Suprapubic skin (tissue), 2 donors: ENCODE measurements around the gene SMC6.

Experiments
- EP300 ChIP-seq: sonication (generic); formaldehyde crosslinking; IDR thresholded peaks from one replicate; pipeline ENCODE4 v1.6.1; 2017; ENCODE audit warnings: antibody characterized with exemption
- POLR2A ChIP-seq, 2 donors: fragments of 450-650 bp; IDR thresholded peaks; one replicate each; pipeline ENCODE4 v1.6.1; 2017; ENCODE audit warnings: antibody characterized with exemption in 2 of 2, mild to moderate bottlenecking in 2 of 2, moderate library complexity in 2 of 2

DNA sequence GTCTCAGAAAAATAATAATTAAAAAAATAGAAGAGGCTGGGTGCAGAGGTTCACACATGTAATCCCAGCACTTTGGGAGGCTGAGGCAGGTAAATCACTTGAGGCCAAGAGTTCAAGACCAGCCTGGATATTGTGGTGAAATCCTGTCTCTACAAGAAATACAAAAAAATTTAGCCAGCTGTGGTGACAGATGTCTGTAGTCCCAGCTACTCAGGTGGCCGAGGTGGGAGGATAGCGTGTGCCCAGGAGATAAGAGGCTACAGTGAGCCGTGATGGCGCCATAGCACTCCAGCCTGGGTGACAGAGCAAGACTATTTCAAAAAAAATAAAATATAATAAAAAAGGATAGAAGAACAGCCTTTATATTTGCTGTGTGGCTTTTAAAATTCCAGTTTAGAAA, 35.9 kb downstream of the SMC6 start:
- TF ChIP-seq EP300 (no peak), POLR2A (IDR thresholded peaks at IDR 0.05) (no peak)
